Caco-2 (cell line): Measurements from ENCODE around the gene USP10. TPM values are rescaled to one million over a fixed set of nuclear protein-coding genes. Genes with fewer than 3 reads are reported as not detected.
A peak's percentile ranks its signal among the peaks of the same experiment; 100 is the strongest.
"Not testable (repeated sequence)": the region's sequence is repeated elsewhere in the genome, so short reads cannot be mapped to it uniquely, and the experiment has no call there.

Experiments
- BruUV-seq: library from RNA; stranded (reverse); fragments of 400-500 nt; replicated peaks from 2 replicates; lab custom pipeline; 2021; lab: Mats Ljungman, UMichigan
- CTCF ChIA-PET: fragments of 300-600 bp; sonication (Branson Sonifier 250); formaldehyde crosslinking; loops from one replicate; lab custom pipeline; 2022; ENCODE audit warnings: antibody characterized with exemption; lab: Charles Lee
- POLR2A ChIA-PET: fragments of 300-600 bp; sonication (Branson Sonifier 250); formaldehyde crosslinking; loops from one replicate; lab custom pipeline; 2022; ENCODE audit warnings: antibody characterized with exemption; lab: Charles Lee
- DNase-seq, 2 experiments: peaks; one replicate each; pipeline versions ENCODE4 v3.0.0 to v3.0.0-alpha.2; 2020 to 2022
- H3K27me3 ChIP-seq: replicated peaks from 2 replicates; pipeline ENCODE4 v1.6.0; 2011; ENCODE audit warnings: low read length; ENCODE audit not compliant: control insufficient read depth, insufficient read depth
- H3K36me3 ChIP-seq: 2 replicates; pipeline ENCODE4 v1.5.1; 2011; ENCODE audit warnings: low read length; ENCODE audit not compliant: control insufficient read depth, insufficient read depth
- H3K4me1 ChIP-seq: fragments of 250-450 bp; sonication (Bioruptor Pico); 2 replicates; pipeline ENCODE4 v1.5.1; 2020; ENCODE audit warnings: mild to moderate bottlenecking
- H3K4me3 ChIP-seq: 2 replicates; pipeline ENCODE4 v1.5.1; 2011; ENCODE audit warnings: low read depth, mild to moderate bottlenecking, control low read depth, low read length
- H3K9me3 ChIP-seq: fragments of 250-450 bp; sonication (Bioruptor Pico); 2 replicates; pipeline ENCODE4 v1.5.1; 2020; ENCODE audit warnings: mild to moderate bottlenecking, moderate library complexity
- H3K27ac Mint-ChIP-seq: one replicate; pipeline ENCODE4 v1.8.0; 2022; ENCODE audit warnings: mixed read lengths; ENCODE audit not compliant: unreplicated experiment
- H3K27me3 Mint-ChIP-seq: one replicate; pipeline ENCODE4 v1.8.0; 2022; ENCODE audit warnings: mixed read lengths; ENCODE audit not compliant: insufficient read depth, unreplicated experiment
- H3K36me3 Mint-ChIP-seq: one replicate; pipeline ENCODE4 v1.8.0; 2022; ENCODE audit warnings: mild to moderate bottlenecking, mixed read lengths; ENCODE audit not compliant: insufficient read depth, unreplicated experiment
- H3K4me1 Mint-ChIP-seq: one replicate; pipeline ENCODE4 v1.8.0; 2022; ENCODE audit warnings: low read depth, mixed read lengths; ENCODE audit not compliant: unreplicated experiment
- H3K4me3 Mint-ChIP-seq: one replicate; pipeline ENCODE4 v1.8.0; 2022; ENCODE audit warnings: mild to moderate bottlenecking, moderate library complexity, mixed read lengths; ENCODE audit not compliant: unreplicated experiment
- H3K9me3 Mint-ChIP-seq: one replicate; pipeline ENCODE4 v1.8.0; 2022; ENCODE audit warnings: mixed read lengths; ENCODE audit not compliant: unreplicated experiment
- CTCF ChIP-seq, 2 experiments: fragments of 200-600 bp in 1 of 2; IDR thresholded peaks; 1 replicate in 1 of 2; 2 replicates in 1 of 2; pipeline versions ENCODE4 v1.5.1 to v1.8.0; 2011 to 2022; ENCODE audit warnings: antibody characterized with exemption in 1 of 2, control low read depth in 1 of 2, inconsistent platforms in 1 of 2, low read depth in 1 of 2, low read length in 1 of 2, mild to moderate bottlenecking in 1 of 2, moderate library complexity in 1 of 2; ENCODE audit not compliant: insufficient read depth in 1 of 2, severe bottlenecking in 1 of 2, unreplicated experiment in 1 of 2
- intact Hi-C: fragments of 100-400 bp; cut with micrococcal nuclease; formaldehyde crosslinking; loops from one replicate; pipeline ENCODE4 v1.10.0; 2022; ENCODE audit not compliant: unreplicated experiment
- total RNA-seq: library from RNA; stranded (reverse); gene quantifications from 2 replicates; pipeline ENCODE4 v1.2.3, GENCODE V29; 2022

USP10 gene
- total RNA-seq, 1 experiment from 2014 or later = 147 TPM

GRCh38 chr16:84730406-84731106 is 30.8 kb downstream of the USP10 start:
- CTCF ChIA-PET = interaction anchor here (0.5 to 1.3 kb wide), 8 partner anchors 8 to 221 kb away, joined by 3 to 17 read pairs (median 3); no protein-coding TSS in a partner anchor
- POLR2A ChIA-PET = interaction anchor here (0.5 to 0.6 kb wide), 2 partner anchors 32 to 204 kb away, joined by 3 to 6 read pairs; no protein-coding TSS in a partner anchor
- no peaks in the 10 kb centered on the region for H3K9me3 Mint-ChIP-seq
- intact Hi-C loops = no loop called here
- BruUV-seq = no TSS peak
- peak overlapping the region; percentile 87 for H3K27ac Mint-ChIP-seq
- TF ChIP-seq CTCF (IDR thresholded peaks at IDR 0.05; ENCODE audit: insufficient read depth in 1 of 2, low read depth in 1 of 2, low read length in 1 of 2, severe bottlenecking in 1 of 2, unreplicated experiment in 1 of 2) = no peak
- peaks cover 33% of the 10 kb centered on the region for H3K36me3 Mint-ChIP-seq
- no peaks in the 10 kb centered on the region for H3K27me3 ChIP-seq
- H3K4me3 Mint-ChIP-seq = peak overlapping the region; percentile 65
- H3K27me3 Mint-ChIP-seq = no peaks in the 10 kb centered on the region
- H3K4me3 ChIP-seq = no peak overlapping the region
- H3K9me3 ChIP-seq = no peaks in the 10 kb centered on the region
- peaks cover 48% of the 10 kb centered on the region for H3K4me1 ChIP-seq
- H3K4me1 Mint-ChIP-seq = peaks cover 48% of the 10 kb centered on the region
- H3K36me3 ChIP-seq = peaks cover 1% of the 10 kb centered on the region; the same call in 1 of the 2 replicates
- DNase-seq = peak; percentile 53 to 61

GRCh38 chr16:84732332-84732673 is 32.5 kb downstream of the USP10 start:
- H3K9me3 ChIP-seq, BruUV-seq, H3K4me3 Mint-ChIP-seq, H3K9me3 Mint-ChIP-seq, H3K36me3 ChIP-seq, POLR2A ChIA-PET, intact Hi-C loops, DNase-seq, CTCF ChIA-PET, H3K4me3 ChIP-seq, H3K27me3 Mint-ChIP-seq, H3K27me3 ChIP-seq: not testable (repeated sequence)
- H3K36me3 Mint-ChIP-seq = peaks cover 40% of the 10 kb centered on the region
- peak overlapping the region; percentile 22 for H3K27ac Mint-ChIP-seq
- H3K4me1 Mint-ChIP-seq = peaks cover 38% of the 10 kb centered on the region
- peaks cover 35% of the 10 kb centered on the region for H3K4me1 ChIP-seq

- TF ChIP-seq CTCF (IDR thresholded peaks at IDR 0.05; ENCODE audit: insufficient read depth in 1 of 2, low read depth in 1 of 2, low read length in 1 of 2, severe bottlenecking in 1 of 2, unreplicated experiment in 1 of 2) = no peak
Observed at GRCh38 chr16:84732674-84733352, 33.0 kb downstream of the USP10 start.

More at GRCh38 chr16:84732674-84733352, 33.0 kb downstream of the USP10 start:
- intact Hi-C loops = no loop called here
- Mint-ChIP-seq H3K27me3 (no peaks in the 10 kb centered on the region), H3K27ac (peak overlapping the region; percentile 22), H3K4me1 (peaks cover 35% of the 10 kb centered on the region), H3K36me3 (peaks cover 45% of the 10 kb centered on the region), H3K9me3 (no peaks in the 10 kb centered on the region), H3K4me3 (no peak overlapping the region)
- BruUV-seq = no TSS peak
- no peak for DNase-seq
- H3K4me1 ChIP-seq = peaks cover 30% of the 10 kb centered on the region
- H3K36me3 ChIP-seq = peaks cover 1% of the 10 kb centered on the region; the same call in 1 of the 2 replicates
- no peaks in the 10 kb centered on the region for H3K9me3 ChIP-seq
- POLR2A ChIA-PET = no interaction called here
- CTCF ChIA-PET = no interaction called here
- no peaks in the 10 kb centered on the region for H3K27me3 ChIP-seq
- no peak overlapping the region for H3K4me3 ChIP-seq
